Endothelial cell (in vitro differentiated cells): ENCODE data around the gene CST7. TPM values are rescaled to one million over a fixed set of nuclear protein-coding genes. Genes with fewer than 3 reads are reported as not detected.

ENCODE experiments used
- DNase-seq: peaks from one replicate; pipeline ENCODE4 v3.0.0; 2021; ENCODE audit warnings: low spot score
- H3K27ac Mint-ChIP-seq: one replicate; pipeline ENCODE4 v1.8.0; 2021; ENCODE audit warnings: mixed read lengths, inconsistent platforms; ENCODE audit not compliant: unreplicated experiment
- H3K27me3 Mint-ChIP-seq: one replicate; pipeline ENCODE4 v1.8.0; 2021; ENCODE audit warnings: mild to moderate bottlenecking, moderate library complexity, mixed read lengths, inconsistent platforms; ENCODE audit not compliant: unreplicated experiment
- H3K36me3 Mint-ChIP-seq: one replicate; pipeline ENCODE4 v1.8.0; 2021; ENCODE audit warnings: mild to moderate bottlenecking, low read depth, mixed read lengths, inconsistent platforms; ENCODE audit not compliant: unreplicated experiment
- H3K4me1 Mint-ChIP-seq: one replicate; pipeline ENCODE4 v1.8.0; 2021; ENCODE audit warnings: mild to moderate bottlenecking, mixed read lengths, inconsistent platforms; ENCODE audit not compliant: unreplicated experiment
- H3K4me3 Mint-ChIP-seq: one replicate; pipeline ENCODE4 v1.8.0; 2021; ENCODE audit warnings: mild to moderate bottlenecking, mixed read lengths, inconsistent platforms; ENCODE audit not compliant: unreplicated experiment
- H3K9me3 Mint-ChIP-seq: one replicate; pipeline ENCODE4 v1.8.0; 2021; ENCODE audit warnings: mixed read lengths, inconsistent platforms; ENCODE audit not compliant: unreplicated experiment
- total RNA-seq: library from RNA; stranded (reverse); fragmentation: NEBNext Ultra II Directional; extraction: Animal tissue kit (Norgen Biotek cat#: 25700); gene quantifications from one replicate; pipeline ENCODE4 v1.2.1, GENCODE V29; 2021; ENCODE audit not compliant: unreplicated experiment
- TF ChIP-seq, protein P1 (sequence below): fragments of 200-600 bp; sonication (generic); IDR thresholded peaks from one replicate; pipeline ENCODE4 v1.5.0; 2021; ENCODE audit warnings: antibody characterized with exemption; ENCODE audit not compliant: unreplicated experiment

The CST7 gene
- total RNA-seq, 1 donor from 2014 or later: not detected

DNA sequence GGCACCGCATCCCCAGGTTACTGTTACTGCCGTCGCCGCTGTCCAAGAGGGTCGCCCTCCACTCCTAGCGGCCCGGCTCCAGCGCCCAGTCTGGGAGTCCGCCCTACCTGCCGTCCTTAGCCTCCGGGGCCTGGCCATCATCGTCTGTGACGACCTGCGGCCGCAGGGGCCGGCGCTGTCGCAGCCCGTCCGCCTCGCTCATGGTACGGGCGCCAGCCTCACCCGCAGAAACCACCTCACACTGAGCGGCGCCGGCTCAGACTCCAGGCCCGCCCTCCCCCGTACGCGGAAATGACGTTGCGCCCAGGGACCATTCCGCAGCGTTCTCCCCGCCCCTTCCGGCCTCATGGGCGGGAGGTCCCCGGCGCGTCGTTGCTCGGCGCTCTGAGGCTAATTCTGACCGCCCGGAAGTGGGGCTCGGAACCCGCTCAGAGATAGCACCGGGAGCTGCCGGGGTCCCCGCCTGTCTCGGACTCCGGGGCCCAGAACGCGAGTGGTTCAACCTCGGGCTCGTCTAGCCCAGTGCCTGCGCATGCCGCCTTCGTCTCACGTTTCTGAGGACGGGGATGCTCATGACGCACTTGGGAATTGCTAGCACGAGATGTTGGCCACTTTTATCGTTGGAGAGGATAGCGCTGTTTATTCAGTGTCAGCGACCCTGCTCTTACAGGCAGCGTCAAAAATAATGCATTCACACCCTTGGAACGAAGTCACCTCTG lies 43.6 kb downstream of the CST7 start, which contains the start of gene APMAP:
TSS of gene APMAP (minus strand) at position 265 of the 719 bp plus-strand sequence. CDS start at position 202, 63 bp downstream.
- H3K27ac Mint-ChIP-seq: peak within 1 kb of the TSS; percentile 45
- peaks cover 5% of the 10 kb centered on the region for H3K27me3 Mint-ChIP-seq
- DNase-seq: peak; percentile 91
- peak within 1 kb of the TSS; percentile 96 for H3K4me3 Mint-ChIP-seq
- peaks cover 4% of the 10 kb centered on the region for H3K36me3 Mint-ChIP-seq
- no peaks in the 10 kb centered on the region for H3K9me3 Mint-ChIP-seq
- H3K4me1 Mint-ChIP-seq: peaks cover 46% of the 10 kb centered on the region
- TF ChIP-seq, protein P1, sequence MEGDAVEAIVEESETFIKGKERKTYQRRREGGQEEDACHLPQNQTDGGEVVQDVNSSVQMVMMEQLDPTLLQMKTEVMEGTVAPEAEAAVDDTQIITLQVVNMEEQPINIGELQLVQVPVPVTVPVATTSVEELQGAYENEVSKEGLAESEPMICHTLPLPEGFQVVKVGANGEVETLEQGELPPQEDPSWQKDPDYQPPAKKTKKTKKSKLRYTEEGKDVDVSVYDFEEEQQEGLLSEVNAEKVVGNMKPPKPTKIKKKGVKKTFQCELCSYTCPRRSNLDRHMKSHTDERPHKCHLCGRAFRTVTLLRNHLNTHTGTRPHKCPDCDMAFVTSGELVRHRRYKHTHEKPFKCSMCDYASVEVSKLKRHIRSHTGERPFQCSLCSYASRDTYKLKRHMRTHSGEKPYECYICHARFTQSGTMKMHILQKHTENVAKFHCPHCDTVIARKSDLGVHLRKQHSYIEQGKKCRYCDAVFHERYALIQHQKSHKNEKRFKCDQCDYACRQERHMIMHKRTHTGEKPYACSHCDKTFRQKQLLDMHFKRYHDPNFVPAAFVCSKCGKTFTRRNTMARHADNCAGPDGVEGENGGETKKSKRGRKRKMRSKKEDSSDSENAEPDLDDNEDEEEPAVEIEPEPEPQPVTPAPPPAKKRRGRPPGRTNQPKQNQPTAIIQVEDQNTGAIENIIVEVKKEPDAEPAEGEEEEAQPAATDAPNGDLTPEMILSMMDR: no peak

DNA sequence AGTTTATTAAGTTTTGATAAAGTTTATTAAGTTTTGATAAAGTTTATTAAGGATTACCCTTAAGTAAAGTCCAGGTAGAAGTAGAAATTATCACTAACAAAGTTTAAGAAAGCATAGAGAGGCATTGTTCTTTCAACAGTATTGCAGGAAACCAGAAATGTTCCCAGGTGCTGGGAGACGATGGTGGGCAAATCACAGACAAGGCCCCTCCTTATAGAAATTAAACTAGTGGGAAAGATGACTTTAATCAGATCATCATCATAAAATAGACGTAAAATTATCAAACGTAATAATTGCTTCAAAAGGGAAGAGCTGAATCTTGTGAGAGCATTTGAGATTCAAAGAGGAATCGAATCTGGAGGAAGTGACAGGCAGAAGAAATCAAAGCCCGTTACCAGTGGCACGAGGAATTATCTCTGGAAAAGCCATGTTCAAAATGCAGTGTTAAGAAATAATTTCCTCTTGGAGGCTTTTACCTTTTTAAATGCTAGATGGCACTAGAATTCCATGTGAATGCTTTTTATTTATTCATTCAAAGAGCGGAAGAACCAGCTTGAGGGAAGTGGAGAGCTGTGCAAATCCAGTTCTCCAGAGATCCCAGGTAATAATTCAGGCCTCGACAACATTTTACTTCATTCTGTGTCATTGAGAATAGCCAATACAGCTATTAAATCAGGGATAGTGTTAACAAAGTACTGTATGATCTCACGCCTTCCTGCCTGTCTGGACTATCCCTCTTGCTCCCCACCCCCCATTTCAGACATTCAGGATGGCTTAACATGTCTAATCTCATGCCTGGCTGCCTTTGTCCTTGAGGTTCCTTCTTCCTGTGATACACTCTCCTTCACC lies 44.5 kb downstream of the CST7 start:
- peak overlapping the region; percentile 4 for H3K27ac Mint-ChIP-seq
- TF ChIP-seq, protein P1: no peak
- H3K36me3 Mint-ChIP-seq: peaks cover 4% of the 10 kb centered on the region
- peaks cover 5% of the 10 kb centered on the region for H3K27me3 Mint-ChIP-seq
- peak overlapping the region; percentile 96 for H3K4me3 Mint-ChIP-seq
- no peaks in the 10 kb centered on the region for H3K9me3 Mint-ChIP-seq
- H3K4me1 Mint-ChIP-seq: peaks cover 46% of the 10 kb centered on the region
- no peak for DNase-seq

DNA sequence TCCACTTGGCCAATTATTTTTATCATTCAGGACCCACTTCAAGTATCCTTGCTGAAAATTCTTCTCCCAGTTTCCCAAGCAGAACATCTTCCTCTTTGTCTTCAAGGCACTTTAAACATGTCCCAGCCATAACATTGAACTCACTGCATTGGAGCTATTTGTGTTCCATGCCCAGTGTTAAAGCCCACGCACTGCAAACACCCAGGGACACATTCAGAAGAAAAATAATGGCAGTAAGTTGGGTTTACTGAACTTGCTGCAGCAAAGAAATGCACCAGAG lies 45.1 kb downstream of the CST7 start:
- TF ChIP-seq, protein P1: no peak
- no peaks in the 10 kb centered on the region for H3K9me3 Mint-ChIP-seq
- peaks cover 4% of the 10 kb centered on the region for H3K36me3 Mint-ChIP-seq
- peaks cover 46% of the 10 kb centered on the region for H3K4me1 Mint-ChIP-seq
- peaks cover 8% of the 10 kb centered on the region for H3K27me3 Mint-ChIP-seq
- peak overlapping the region; percentile 4 for H3K27ac Mint-ChIP-seq
- DNase-seq: no peak
- no peak overlapping the region for H3K4me3 Mint-ChIP-seq

DNA sequence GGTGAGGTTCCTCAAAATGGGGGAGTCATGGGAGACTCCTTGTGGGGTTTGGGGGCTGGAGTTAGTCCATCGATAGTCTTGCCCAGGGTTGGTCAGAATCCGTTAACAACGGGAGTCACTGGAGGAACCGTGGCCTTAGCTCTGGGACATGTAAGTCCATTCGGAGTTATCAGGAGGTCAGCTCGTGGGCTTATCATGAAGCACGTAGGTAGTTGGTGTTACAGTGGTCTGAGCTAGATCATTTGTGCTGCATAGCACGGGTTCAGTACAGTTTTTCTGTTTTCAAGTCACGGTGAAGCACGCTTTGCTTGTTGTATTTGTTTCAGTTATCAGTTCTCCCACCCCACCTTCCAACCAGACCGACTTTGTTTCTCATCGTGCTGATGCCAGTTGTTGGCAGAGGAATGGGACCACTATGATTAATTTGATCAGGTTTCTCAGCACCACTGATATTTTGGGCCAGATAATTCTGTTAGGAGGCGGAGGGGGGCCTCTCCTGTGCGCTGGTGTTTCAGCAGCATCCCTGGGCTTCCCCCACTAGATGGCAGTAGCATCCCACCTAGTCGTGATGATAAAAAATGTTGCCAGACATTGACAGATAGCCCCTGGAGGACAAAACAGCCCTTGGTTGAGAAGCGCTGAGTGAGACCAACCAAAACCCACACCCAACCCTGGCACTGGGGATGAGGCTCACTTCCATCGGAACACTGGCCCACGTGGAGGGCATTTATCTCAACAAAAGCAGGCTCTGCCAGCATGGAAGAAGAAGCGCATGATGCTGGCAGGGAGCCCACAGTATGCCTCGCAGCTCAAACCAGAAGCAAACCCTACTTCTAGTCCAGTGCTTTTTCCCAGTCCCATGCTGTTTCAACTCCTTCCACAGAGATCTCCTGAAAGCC lies 45.6 kb downstream of the CST7 start:
- peak; percentile 85 for DNase-seq
- Mint-ChIP-seq H3K9me3 (no peaks in the 10 kb centered on the region), H3K27me3 (peaks cover 8% of the 10 kb centered on the region), H3K27ac (no peak overlapping the region), H3K4me3 (no peak overlapping the region), H3K36me3 (peaks cover 4% of the 10 kb centered on the region), H3K4me1 (peaks cover 44% of the 10 kb centered on the region)
- TF ChIP-seq, protein P1: peak; percentile 84
